HG03097 (cell line): ENCODE results near the gene NRCAM.
A peak's percentile ranks its signal among the peaks of the same experiment; 100 is the strongest.

Experiments used
- ATAC-seq: cut with Tn5 transposase; IDR thresholded peaks from one replicate; pipeline ENCODE4 v1.9.1; 2021; ENCODE audit not compliant: unreplicated experiment, low FRiP score

The NRCAM gene

DNA sequence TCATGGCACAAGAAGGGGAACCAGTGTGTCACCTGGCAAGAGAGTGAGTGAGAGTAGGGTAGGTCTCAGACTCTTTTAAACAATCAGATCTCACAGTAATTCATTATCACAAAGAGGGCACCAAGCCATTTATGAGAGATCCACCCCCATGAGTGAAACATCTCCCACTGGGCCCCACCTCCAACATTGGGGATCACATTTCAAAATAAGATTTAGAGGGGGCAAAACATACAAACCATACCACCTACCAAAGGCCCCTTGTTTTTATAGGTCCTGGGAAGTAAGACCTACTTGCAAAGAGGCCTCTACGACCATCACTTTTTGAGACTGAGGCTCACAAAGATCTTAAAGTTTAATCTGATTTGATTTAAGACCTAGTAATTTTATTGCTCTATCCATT is 134.9 kb downstream of the NRCAM start:
- ATAC-seq, result no peak

DNA sequence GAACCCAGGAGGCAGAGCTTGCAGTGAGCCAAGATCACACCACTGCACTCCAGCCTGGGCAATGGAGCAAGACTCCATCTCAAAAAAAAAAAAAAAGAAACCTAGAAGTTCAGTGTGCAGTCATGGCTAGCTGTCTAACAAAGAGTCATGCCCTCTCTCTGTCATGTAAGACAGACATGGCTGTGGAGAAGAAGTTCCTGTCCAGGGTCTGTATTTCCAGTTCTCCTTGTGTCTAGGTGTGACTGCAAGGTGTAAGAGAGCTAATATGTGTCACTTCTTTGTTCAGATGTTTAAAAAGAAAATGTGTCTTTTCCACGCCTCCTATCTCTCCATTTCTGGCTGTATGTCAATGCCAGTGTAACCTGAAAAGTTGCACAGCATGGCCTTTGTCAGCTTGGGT is 139.5 kb downstream of the NRCAM start:
- ATAC-seq, result no peak

DNA sequence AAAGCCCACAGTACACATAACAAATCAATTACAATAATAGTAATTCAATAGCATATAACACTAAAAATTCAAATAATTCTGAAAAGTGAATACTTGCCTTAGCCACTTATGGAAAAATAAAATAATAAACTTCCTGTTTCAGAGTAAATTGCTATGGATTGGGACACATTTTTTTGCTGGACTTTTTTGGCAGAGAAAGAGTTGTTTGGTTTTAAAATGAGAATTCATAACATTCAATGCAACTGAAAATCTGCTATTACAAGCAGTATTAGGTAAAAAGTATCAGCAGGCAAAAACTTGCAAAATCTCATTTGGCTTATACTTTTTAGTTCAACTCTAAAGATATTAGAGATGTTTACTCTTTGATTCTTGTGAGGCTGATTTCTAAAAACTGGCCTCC is 141.7 kb downstream of the NRCAM start:
- no peak for ATAC-seq

DNA sequence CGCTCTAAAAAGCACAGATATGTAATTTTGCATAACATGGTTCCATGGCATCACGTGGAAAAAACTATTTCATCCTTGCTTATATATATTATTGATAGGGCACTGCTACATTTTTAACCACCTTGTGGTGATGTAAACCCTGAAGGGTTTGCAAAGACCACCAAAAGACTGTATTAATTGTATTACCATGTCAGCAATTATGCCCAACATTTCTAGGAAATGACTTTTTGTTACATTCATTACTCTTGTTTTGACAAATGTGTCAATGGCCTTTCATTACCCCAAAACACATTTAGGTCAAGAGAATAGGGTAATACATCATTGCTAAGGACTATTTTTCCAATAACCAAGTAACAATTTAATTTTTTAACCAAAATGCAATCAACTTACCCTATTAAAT is 142.2 kb downstream of the NRCAM start:
- ATAC-seq, result no peak

DNA sequence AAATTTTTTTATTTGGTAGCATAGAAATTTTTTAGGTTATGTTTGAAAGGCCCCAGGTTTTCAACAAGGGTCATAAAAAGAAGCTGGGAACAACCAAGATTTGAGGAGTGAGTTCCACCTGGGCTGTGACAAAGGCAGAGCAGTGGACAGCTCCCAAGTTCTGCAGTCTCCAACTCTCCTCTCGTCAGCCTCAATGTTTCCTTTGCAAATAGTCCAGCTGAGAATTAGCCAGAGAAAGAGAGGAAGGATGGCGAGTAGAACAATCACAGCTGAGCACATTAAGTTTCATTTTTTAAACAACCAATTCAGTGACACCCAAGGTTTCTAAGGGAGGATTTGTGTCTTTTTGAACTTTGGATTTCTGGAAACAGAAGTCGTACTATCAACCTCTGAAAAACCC is 143.2 kb downstream of the NRCAM start:
- ATAC-seq, result no peak

DNA sequence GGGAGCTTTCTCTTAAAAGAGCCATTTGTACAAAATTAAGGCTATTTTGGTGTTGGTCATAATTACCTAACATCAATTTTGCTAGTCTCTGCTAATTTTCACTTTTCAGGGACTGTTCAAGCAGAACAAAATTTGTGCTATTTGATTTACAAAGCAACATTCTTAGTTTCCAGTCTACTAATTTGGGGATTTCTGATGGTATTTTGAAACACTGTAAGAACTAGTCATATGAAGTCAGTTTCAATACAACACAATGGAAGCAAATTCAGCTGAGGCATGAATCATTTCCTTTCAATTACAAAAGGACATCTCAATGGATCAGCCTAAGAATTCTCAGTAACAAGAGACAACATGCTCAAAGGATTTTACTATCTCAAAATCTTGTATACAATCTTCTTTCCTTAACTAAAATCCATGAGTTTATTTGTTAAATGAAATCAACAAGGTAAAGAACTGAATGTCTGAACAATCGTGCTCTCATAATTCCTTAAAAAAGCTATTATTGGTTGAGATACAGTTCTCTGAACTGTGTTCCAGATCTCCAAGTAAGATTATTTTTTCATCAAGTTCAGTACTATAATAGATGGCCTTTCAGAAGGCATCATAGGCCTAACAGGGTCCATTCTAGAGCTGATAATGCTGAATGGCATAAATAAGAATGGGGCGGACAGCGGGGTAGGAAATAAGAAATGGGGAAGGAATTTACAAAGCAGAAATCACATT is 144.6 kb downstream of the NRCAM start:
- no peak for ATAC-seq

DNA sequence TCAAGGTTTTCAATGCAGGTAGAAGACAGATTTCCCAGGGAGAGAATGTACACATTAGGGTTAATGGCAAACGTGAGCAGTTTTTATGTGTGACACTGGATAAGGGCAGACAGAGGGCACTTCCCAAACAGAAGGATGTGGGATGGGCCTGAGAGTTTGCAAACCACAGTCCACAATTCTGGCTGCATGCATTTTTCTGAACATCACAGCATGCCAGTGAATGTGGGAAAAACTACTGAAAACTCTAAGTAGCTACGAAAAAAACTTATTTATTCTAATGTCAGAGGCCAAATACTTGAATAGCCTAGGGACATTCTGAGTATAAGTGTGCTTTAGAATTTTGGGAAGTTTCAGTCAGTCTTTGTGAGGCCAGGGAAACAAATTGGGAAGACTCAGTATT is 145.9 kb downstream of the NRCAM start:
- ATAC-seq, result no peak

DNA sequence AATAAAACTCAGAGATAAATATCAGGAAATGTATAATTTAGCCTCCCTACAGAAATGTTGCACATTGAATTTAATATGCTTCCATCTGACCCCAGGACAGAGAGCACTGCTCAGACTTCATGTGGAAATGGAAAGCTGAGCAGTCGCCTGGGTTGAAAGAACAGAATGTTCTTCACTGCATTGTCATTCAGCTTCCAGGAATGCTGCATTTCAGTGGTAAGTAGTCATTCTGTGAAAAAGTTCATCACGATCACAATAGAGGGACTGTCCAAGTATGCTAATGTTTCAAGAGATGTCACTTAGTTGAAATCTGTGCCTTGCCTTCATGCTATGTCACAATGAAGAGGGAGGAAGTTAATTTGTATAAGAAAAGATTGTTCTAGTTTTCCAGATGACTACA is 147.3 kb downstream of the NRCAM start:
- no peak for ATAC-seq

DNA sequence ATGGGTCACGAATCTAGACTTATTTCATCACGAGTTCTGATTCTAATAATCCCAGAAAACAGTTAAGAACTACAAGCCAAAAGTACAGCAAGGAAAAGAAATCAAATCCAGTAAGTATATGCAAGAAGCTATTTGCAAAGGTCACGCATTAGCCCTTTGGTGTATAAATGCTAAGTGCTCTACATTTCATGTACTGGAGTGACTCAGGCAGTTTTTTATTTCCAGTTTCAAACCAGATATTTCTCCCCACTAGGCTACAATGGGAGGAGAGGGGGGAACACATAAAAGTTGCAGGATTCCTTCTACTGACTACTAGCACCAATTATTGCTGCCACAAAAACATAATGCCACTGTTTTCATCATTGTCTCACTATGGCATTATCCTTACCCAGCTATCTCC is 148.0 kb downstream of the NRCAM start:
- ATAC-seq, result no peak

DNA sequence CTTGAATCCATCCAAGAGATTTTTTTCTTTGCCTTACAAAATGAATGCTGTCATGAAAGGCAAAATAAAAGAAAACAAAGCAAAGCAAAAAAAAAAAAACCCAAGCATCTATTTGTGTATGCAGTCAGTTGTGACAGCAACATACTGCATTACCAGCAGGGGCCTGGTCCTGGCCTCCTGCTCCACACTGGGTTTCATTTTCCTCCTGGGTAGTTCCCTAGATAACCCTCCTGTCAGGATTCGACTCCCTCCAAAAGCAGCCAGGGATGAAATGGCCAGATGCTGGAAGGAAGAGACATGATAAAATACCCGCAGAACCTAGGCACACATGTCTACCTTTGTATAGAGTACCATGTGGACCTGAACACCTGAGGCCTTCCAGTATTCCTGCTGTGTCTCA is 148.6 kb downstream of the NRCAM start:
- ATAC-seq, result no peak

DNA sequence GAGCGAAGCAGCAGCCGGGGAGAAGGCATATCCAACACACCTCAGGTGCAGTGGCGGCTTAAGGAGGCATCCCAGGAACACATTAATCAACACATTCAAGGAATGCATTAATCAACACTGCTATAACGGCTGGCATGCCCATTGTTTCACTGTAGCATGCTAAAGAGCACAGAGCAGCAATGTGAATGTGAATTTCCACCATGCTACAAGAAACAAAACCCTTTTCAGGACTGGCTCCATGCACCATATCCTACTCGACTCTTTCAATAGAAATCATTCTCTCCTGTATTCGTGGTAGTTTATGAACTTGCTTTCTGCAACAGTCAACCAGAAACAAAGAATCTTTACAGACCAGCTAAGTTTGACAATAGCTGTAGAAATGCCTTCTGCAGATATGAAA is 149.0 kb downstream of the NRCAM start:
- ATAC-seq, result no peak

DNA sequence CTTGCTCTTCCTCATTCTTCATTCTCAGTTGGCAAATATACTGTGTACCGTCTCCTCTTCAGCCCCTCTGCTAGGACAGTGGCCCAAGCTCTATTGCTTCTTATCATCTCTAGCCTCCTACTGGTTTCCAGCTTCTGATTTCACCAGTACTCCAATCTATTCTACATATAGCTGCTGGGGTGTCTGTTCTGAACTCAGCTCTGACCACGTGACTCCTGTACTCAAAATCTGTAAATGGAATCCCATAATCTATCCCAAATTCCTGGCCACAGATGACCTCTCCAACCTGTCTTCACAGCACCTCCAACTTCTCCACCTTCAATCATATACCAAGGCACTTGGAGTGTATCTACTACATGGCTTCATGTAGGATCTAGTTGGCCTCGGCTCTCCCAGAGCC is 152.9 kb downstream of the NRCAM start:
- no peak for ATAC-seq

DNA sequence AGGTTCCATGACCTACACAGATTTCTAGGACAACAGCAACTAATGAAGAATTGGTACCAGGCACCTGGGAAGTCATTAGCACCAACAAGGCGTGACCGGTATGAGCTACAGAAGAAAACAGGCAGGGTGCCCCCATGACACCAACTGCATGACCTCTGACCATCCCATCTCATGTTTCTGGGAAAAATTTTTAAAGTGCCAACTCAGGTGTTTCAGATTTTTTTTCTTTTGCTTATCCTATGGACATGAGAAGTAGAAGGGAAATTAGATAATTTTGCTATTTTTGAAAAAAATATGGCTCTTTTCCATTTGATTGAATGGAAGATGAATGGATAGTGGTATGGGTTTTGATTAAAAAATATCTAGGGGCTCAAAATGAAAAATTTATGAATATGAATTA is 154.8 kb downstream of the NRCAM start:
- ATAC-seq, result no peak

DNA sequence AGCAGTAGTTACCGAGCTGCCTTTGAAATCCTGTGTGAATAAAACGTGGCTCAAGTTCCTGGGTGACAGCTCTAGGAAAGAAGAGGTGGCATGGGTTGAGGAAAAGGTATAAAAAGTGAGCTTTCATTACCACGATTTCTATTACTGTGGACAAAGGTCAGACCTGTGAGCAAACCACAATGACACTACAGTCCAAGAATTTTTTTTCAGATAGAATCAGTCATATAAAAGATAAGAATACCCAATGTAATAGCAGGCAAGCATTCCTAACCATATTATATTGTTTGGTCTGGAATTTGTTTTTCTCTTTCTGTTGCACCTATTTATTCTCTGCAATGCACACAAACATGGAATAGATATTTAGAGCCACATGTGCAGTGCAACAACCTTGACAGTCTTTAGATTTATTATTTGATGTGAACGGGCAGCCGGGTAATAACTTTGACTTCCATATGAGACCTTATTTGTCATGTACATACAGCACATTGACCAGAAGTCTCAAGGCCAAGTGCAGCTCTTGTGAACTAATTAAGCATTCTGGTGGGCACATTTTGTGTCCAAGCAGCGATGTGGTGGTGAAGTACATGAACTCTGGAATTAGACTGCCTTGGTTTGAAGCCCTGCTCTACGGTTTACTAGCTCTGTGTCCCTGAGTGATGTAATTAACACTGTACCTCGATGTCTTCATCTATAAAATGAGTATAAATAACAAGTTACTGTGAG is 156.8 kb downstream of the NRCAM start:
- no peak for ATAC-seq

DNA sequence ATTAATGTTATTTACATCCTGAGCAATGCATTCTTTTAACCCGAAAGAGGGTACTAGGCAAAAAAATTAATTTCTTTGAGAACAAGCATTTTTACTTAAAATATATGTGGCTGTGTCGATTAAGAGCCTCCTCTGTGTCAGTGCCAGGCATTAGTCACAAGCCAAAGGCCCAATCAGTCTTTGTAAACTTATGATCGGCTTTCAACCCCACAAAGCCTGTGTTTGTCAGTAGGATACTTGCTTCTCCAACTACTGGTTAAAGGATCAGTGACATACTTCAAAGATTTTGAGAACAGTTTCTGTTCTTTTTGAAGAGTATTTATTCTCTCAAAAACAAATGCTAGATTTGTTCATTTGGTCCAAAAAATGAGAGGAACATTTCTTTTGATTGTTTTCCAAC is 159.3 kb downstream of the NRCAM start:
- no peak for ATAC-seq

DNA sequence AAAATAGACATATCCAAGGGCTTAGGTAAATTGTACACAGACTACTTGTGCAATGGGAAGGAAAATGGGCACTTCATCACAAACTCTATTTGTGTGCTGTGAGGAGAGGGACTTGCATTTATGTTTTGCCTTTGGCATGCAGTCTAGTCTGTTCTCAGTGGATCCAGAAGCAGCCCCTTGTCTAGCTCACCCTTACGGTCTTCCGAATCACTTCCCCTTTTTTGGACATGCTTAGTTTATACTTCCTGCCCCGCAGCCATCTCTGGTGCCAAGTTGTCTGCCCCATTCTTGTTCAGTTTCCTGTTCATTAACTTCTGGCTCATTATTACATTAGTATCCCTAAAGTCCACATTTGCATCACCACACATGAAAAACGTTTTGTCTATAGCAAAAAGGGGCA is 161.6 kb downstream of the NRCAM start:
- peak; percentile 95 for ATAC-seq

DNA sequence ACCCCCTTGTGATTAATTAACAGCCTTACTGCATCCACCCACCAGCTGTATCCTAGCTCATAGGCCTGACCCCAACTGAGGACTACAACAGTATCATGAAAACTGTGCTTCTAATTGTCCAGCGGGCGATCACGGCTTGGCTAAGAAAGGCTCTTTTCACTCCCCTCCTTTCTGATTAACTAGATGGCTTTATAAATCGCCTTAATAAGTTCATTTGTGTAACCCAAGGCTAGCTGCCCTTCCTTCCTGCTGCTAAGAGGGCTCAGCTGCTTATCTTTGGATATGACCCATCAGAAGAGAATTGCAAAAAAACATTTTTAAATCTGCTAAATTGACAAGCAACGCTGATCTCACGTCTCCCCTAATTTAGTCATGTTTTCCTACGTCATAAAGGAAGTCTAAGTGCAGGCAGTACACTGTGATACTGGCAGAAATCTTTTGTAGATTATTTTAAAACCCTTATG is 163.1 kb downstream of the NRCAM start:
- ATAC-seq, result no peak

DNA sequence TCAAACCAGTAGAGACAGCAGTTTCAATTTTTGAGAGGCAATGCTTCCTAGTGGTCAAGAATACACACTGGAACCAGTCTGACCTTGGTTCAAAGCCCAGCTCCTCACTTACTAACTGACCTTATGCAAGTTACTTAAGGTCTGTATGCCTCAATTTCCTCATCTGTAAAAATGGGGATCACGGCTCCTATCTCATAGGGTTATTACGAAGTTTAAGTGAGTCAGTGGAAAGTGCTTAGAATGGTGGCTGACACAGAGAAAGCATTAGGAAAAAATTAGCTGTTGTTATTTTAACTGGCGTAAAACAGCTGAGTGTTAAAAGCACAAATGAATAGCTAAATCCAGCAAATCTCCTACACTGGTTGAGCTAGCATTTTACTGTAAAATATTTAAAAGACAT is 163.7 kb downstream of the NRCAM start:
- ATAC-seq, result no peak

DNA sequence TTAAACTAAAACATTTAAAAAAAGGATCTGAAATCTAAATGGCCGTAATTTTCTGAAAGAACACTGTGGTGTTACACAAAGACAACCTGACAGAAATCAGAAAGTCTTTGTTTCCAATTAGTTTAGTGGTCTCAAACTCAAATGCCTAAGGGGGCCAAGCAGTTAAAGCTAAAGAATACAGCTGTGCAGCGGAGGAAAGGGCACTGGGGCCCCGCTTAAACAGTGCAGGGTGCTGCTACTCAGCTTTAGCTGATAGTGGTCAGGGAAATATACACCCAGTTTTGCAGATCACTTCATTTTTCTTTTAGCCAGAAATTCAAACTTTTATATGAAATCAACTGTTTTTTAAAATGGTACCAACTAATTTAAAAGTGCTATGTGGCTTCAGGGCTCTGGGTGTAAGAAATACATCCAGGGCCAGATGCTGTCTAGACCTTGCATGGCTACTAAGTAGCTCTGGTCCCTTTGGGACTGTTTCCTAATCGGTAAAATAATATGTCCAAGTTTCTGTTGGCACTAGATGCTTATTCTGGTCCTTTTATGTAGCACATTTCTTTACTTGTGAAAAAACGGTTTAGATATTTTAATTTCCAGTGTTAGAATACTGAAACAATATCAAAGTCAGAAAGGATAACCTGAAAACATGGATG is 164.3 kb downstream of the NRCAM start:
- no peak for ATAC-seq

DNA sequence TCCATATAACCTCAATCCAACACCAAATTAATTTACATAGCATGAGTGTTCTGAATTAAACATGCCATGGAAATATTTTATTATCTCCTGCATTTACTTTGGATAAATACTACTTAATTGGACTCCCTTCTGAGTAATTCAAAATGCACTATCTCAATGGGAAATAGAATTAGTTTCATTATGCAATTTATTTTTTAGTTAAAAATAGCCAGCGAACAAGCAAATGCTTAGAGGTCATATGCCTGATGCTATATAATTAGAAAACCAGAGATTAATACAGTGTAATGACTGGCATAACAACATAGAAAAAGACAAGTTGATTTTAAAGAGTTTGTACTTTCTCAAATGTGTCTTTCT is 165.1 kb downstream of the NRCAM start:
- ATAC-seq, result no peak

DNA sequence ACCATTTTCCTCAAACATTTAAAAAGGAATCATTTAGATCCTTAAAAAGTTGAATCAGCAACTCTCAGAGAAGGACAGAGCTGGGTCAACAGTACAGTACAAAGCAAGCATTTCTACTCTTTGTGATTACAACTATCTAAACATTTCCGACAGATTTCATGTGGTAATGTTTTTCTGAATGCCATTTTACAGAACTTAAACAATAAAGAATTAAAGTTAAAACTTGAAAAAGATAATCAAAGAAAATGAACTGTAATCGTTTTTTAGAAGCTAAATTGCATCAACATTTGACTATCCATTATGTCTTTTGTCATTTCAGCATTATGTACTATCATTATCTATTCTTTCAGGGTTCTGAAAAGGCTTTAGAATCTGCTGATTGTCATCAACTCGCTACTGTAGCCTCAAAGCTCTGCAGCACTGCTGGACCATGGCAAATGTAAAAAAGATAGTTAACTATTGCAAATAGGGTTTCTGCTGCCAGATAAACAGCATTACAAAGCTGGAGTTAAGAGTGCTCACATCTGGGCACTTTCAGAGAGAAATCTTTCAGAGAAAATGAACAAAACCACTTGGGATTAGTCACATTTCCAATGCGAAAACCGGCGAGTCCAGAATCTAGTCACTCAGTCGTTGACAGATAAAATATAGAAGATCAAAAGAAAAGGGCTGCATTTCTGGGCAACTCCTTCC is 165.6 kb downstream of the NRCAM start:
- no peak for ATAC-seq
